Tibial nerve (tissue), 4 donors: Measurements from ENCODE around the gene PLEKHF1. TPM values are rescaled to one million over a fixed set of nuclear protein-coding genes. Genes with fewer than 3 reads are reported as not detected.
A peak's percentile ranks its signal among the peaks of the same experiment; 100 is the strongest.

ENCODE experiments used
- DNase-seq, 2 donors: peaks; one replicate each; pipeline ENCODE4 v3.0.0-alpha.2; 2019; ENCODE audit warnings: low spot score in 2 of 2
- H3K27ac ChIP-seq, 4 donors: fragments of 200-600 bp; sonication (generic) in 3 of 4; one replicate each; pipeline ENCODE4 v1.5.1; 2017 to 2019; ENCODE audit warnings: mild to moderate bottlenecking in 1 of 4
- H3K27me3 ChIP-seq, 2 donors: fragments of 200-600 bp; sonication (generic) in 1 of 2; one replicate each; pipeline versions ENCODE4 v1.5.1 to v1.6.0; 2017 to 2019
- H3K36me3 ChIP-seq, 3 donors: fragments of 200-600 bp; sonication (generic); one replicate each; pipeline ENCODE4 v1.5.1; 2018 to 2019
- H3K4me1 ChIP-seq, 4 donors: fragments of 200-600 bp; sonication (generic) in 3 of 4; one replicate each; pipeline ENCODE4 v1.5.1; 2017 to 2019
- H3K4me3 ChIP-seq, 4 donors: fragments of 200-600 bp; sonication (generic) in 3 of 4; one replicate each; pipeline ENCODE4 v1.5.1; 2017 to 2019; ENCODE audit warnings: mild to moderate bottlenecking in 1 of 4, moderate library complexity in 1 of 4
- H3K9me3 ChIP-seq, 4 donors: fragments of 200-600 bp; sonication (generic) in 3 of 4; one replicate each; pipeline ENCODE4 v1.5.1; 2017 to 2019
- EP300 ChIP-seq, 2 donors: sonication (generic); formaldehyde crosslinking; IDR thresholded peaks; one replicate each; pipeline ENCODE4 v1.6.1; 2017; ENCODE audit warnings: antibody characterized with exemption in 2 of 2, mild to moderate bottlenecking in 1 of 2
- POLR2A ChIP-seq, 2 donors: fragments of 450-650 bp; IDR thresholded peaks; one replicate each; pipeline ENCODE4 v1.6.1; 2017; ENCODE audit warnings: antibody characterized with exemption in 2 of 2, mild to moderate bottlenecking in 2 of 2, moderate library complexity in 2 of 2
- WGBS, 2 donors: methylation state at CpG; one replicate each; pipeline ENCODE4 v1.1.5; 2018; 5-methylcytosine and 5-hydroxymethylcytosine counted together
- total RNA-seq, 4 donors: library from RNA; depleted of rRNA; stranded (reverse); fragments of >200 nt; gene quantifications; one replicate each; pipeline ENCODE4 v1.1.0, GENCODE V29; 2016
- TF ChIP-seq, protein P1 (sequence below), 5 experiments: fragments of 200-600 bp in 3 of 5; fragments of 450-650 bp in 2 of 5; sonication (generic) in 3 of 5; IDR thresholded peaks; one replicate each; pipeline ENCODE4 v1.5.1; 2016 to 2019; ENCODE audit warnings: antibody characterized with exemption in 5 of 5, mild to moderate bottlenecking in 3 of 5, moderate library complexity in 2 of 5

Gene PLEKHF1, protein sequence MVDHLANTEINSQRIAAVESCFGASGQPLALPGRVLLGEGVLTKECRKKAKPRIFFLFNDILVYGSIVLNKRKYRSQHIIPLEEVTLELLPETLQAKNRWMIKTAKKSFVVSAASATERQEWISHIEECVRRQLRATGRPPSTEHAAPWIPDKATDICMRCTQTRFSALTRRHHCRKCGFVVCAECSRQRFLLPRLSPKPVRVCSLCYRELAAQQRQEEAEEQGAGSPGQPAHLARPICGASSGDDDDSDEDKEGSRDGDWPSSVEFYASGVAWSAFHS
- total RNA-seq = 100 to 1,000 TPM in 2 of 4 donors, 10 to 100 TPM in 2; 52.2 to 119 (median 89.0) TPM

DNA sequence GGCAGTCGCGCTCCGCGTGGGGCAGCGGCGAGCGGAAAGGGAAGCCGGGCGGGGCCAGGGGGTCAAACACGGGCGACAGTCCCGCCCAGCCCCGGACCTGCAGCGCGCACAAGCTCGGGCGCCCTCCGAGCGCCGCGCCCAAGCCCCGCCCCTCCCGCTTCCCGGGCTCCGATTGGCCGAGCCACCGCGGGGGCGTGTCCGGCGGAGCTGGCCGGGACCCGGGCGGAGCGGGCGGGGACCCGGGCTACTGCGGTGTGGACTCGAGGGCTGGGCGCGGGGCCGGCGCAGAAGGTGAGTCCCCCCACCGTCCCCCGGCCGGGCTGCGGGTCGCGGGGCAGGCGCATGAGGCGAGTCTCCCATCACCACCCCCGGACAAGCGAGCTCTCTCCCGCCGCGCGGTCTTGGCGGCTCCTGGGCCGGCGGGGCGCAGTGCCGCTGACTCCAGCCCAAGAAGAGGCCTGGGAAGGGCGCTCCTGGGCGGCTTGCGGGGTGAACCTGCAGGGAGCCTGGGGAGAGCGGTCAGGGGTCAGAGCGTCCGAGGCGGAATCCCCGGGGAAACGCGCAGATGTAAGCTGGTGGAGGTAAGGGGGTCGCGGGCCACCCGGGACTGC is at the start of gene PLEKHF1:
Gene PLEKHF1, plus strand, starts transcription at position 247 of the 611 bp plus-strand sequence. CDS start 8,379 bp downstream, outside the sequence.
- peaks cover 0 to 90% (median 44%) of the 10 kb centered on the region in 4 donors for H3K4me1 ChIP-seq
- peak within 1 kb of the TSS; percentile 74 to 97 (median 96) for H3K4me3 ChIP-seq
- TF ChIP-seq, protein P1, sequence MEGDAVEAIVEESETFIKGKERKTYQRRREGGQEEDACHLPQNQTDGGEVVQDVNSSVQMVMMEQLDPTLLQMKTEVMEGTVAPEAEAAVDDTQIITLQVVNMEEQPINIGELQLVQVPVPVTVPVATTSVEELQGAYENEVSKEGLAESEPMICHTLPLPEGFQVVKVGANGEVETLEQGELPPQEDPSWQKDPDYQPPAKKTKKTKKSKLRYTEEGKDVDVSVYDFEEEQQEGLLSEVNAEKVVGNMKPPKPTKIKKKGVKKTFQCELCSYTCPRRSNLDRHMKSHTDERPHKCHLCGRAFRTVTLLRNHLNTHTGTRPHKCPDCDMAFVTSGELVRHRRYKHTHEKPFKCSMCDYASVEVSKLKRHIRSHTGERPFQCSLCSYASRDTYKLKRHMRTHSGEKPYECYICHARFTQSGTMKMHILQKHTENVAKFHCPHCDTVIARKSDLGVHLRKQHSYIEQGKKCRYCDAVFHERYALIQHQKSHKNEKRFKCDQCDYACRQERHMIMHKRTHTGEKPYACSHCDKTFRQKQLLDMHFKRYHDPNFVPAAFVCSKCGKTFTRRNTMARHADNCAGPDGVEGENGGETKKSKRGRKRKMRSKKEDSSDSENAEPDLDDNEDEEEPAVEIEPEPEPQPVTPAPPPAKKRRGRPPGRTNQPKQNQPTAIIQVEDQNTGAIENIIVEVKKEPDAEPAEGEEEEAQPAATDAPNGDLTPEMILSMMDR (IDR thresholded peaks at IDR 0.05) = no peak
- TF ChIP-seq EP300 (IDR thresholded peaks at IDR 0.05) (peak in 1 of 2 donors; percentile 44), POLR2A (IDR thresholded peaks at IDR 0.05) (peak; percentile 39 to 80)
- DNase-seq = peak; percentile 79 to 86
- 0% methylated on average over 29 to 32 of the region's 75 CpGs for WGBS, 2 donors
- H3K9me3 ChIP-seq = no peaks in the 10 kb centered on the region
- peak within 1 kb of the TSS; percentile 77 to 95 (median 90) for H3K27ac ChIP-seq
- H3K36me3 ChIP-seq = peaks cover 0 to 5% (median 0%) of the 10 kb centered on the region in 3 donors
- no peaks in the 10 kb centered on the region for H3K27me3 ChIP-seq

DNA sequence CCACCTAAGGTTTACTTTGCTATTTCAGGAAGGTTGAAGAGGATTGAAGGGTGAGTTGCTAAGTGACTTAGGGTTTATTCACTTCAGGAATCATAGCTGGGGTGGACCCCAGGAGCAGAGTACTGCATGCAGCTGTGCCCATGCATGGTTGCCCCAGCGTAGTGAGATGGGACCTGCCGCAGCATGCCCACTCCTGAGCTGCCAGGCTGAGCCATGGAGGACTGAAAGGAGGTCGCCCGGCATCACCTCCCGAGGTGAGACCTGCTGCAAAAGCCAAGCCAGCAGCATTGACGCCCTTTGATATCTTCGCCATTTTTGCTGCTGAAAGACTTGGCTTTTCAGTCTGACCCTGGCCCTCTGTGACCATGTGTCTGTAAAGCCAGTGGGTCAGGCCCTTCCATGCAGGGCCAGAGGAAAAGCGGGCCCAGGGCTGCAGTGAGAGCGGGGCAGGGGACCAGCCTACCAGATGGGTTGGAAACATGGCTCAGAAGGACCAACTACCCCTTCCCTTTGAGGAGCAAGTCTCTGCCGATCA is 49.3 kb upstream of the PLEKHF1 start:
- peaks cover 2 to 61% (median 26%) of the 10 kb centered on the region in 3 donors for H3K36me3 ChIP-seq

DNA sequence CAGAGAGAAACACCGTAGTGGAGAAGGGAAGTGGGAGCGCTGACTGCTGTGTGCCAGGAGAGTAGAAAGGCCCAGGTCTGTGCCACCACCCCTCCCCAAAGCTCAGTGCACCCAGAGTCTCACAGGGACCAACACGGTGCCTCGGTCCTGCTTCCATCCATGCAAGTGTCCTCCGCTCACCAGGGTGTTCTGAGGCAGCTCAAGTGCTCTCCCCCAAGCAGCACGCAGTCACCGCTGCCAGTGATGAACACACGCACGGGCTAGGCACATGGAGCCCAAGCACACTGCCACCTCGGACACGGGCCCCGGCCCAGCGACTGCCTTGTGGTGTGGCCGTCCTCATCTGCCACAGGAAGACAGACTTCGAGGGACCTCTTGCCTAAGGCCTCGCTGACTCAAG is 48.7 kb upstream of the PLEKHF1 start:
- WGBS, 2 donors = 72 to 77% methylated on average over 7 to 16 of the region's 16 CpGs
- H3K36me3 ChIP-seq = peaks cover 1 to 55% (median 23%) of the 10 kb centered on the region in 3 donors
- H3K4me1 ChIP-seq = no peaks in the 10 kb centered on the region
- TF ChIP-seq EP300 (IDR thresholded peaks at IDR 0.05) = no peak
- TF ChIP-seq, protein P1 (IDR thresholded peaks at IDR 0.05) = no peak
- TF ChIP-seq POLR2A (IDR thresholded peaks at IDR 0.05) = no peak
- DNase-seq = no peak
- H3K4me3 ChIP-seq = no peak overlapping the region
- H3K27me3 ChIP-seq = no peaks in the 10 kb centered on the region
- no peaks in the 10 kb centered on the region for H3K9me3 ChIP-seq
- no peak overlapping the region for H3K27ac ChIP-seq

More for the DNA sequence above, 49.3 kb upstream of the PLEKHF1 start:
- TF ChIP-seq POLR2A (IDR thresholded peaks at IDR 0.05) = no peak
- no peak for TF ChIP-seq EP300 (IDR thresholded peaks at IDR 0.05)
- TF ChIP-seq, protein P1 (IDR thresholded peaks at IDR 0.05) = no peak
- no peaks in the 10 kb centered on the region for H3K9me3 ChIP-seq
- no peak for DNase-seq
- no peak overlapping the region for H3K27ac ChIP-seq
- H3K4me3 ChIP-seq = no peak overlapping the region
- 88 to 91% methylated on average over 10 of the region's 10 CpGs for WGBS, 2 donors
- H3K4me1 ChIP-seq = peaks cover 0 to 2% (median 0%) of the 10 kb centered on the region in 4 donors
- H3K27me3 ChIP-seq = no peaks in the 10 kb centered on the region

DNA sequence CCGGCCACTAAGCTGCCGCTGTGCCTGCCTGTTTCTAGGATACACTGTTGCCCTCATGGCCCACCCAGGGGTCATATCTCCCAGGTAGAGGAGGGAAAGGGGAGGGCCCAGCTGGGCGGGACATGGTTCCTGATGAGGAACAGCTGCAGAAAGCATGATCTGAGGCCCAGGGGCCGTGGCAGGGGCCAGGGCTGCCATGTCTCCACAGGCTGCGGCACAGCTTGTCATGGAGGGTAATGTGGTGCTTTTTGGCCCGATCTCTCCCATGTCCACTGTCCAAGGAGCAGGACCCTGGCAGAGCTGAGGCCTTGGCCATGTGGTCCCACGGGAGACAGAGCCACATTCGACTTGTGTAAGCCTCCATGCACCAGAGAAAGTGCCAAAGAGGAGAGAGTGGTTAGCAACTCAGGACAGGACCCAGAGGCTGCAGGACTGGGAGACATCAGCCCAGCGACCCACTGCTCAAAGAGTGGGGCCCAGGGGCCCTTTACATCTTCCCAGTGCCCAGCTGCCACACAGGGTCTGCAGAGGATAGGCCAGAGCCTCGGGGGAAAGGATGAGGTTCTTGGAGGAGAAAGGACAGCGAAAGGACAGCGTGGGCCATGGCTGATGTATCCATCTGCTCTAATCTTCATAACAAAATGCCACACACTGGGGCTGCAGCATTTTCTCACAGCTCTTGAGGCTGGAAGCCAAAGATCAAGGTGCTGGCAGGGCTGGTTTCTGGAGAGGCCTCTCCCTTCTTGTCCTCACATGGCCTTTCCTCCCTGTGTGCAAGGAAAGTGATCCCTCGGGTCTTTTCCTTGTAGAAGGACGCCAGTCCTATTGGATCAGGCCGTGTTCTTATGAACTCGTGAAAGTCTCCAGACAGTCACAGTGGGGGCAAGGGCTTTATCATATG is 47.6 kb upstream of the PLEKHF1 start:
- Histone ChIP-seq H3K4me3 (no peak overlapping the region), H3K9me3 (no peaks in the 10 kb centered on the region), H3K36me3 (peaks cover 0 to 44% (median 14%) of the 10 kb centered on the region in 3 donors), H3K27me3 (no peaks in the 10 kb centered on the region), H3K27ac (no peak overlapping the region), H3K4me1 (no peaks in the 10 kb centered on the region)
- DNase-seq = no peak
- WGBS, 2 donors = 71% methylated on average over 16 of the region's 16 CpGs
- TF ChIP-seq POLR2A (IDR thresholded peaks at IDR 0.05) = no peak
- TF ChIP-seq, protein P1 (IDR thresholded peaks at IDR 0.05) = no peak
- no peak for TF ChIP-seq EP300 (IDR thresholded peaks at IDR 0.05)
